GM11168 (cell line): ENCODE data around the gene TMEM45B.
"Not testable (repeated sequence)": the region's sequence is repeated elsewhere in the genome, so short reads cannot be mapped to it uniquely, and the experiment has no call there.

Experiments
- in situ Hi-C: fragments of 300-500 bp; cut with MboI; formaldehyde crosslinking; loops from one replicate; pipeline ENCODE4 v1.12.0; 2022; ENCODE audit warnings: low sequenced_read_pairs; ENCODE audit not compliant: unreplicated experiment

The TMEM45B gene

GRCh38 chr11:129846508-129847335, 31.1 kb downstream of the TMEM45B start:
- in situ Hi-C loops = no loop called here

GRCh38 chr11:129847361-129847760, 31.7 kb downstream of the TMEM45B start:
- in situ Hi-C loops = not testable (repeated sequence)

GRCh38 chr11:129849447-129850130, 33.9 kb downstream of the TMEM45B start:
- in situ Hi-C loops = no loop called here

- in situ Hi-C loops = no loop called here
Observed at GRCh38 chr11:129852125-129852740, 36.6 kb downstream of the TMEM45B start.

- in situ Hi-C loops = no loop called here
Observed at GRCh38 chr11:129853518-129854231, 38.0 kb downstream of the TMEM45B start.

GRCh38 chr11:129854232-129854805, 38.7 kb downstream of the TMEM45B start:
- in situ Hi-C loops = no loop called here

- in situ Hi-C loops = no loop called here
Observed at GRCh38 chr11:129855086-129855485, 39.4 kb downstream of the TMEM45B start.

- in situ Hi-C loops = no loop called here
Observed at GRCh38 chr11:129856036-129856435, 40.4 kb downstream of the TMEM45B start.

GRCh38 chr11:129861702-129862522, 46.3 kb downstream of the TMEM45B start:
- in situ Hi-C loops = no loop called here

GRCh38 chr11:129864811-129865210, 49.2 kb downstream of the TMEM45B start:
- in situ Hi-C loops = no loop called here

- in situ Hi-C loops = no loop called here
Observed at GRCh38 chr11:129865701-129866100, 50.1 kb downstream of the TMEM45B start.

GRCh38 chr11:129866311-129866710, 50.7 kb downstream of the TMEM45B start:
- in situ Hi-C loops = no loop called here

- in situ Hi-C loops = not testable (repeated sequence)
Observed at GRCh38 chr11:129868626-129869025, 53.0 kb downstream of the TMEM45B start.

- in situ Hi-C loops = no loop called here
Observed at GRCh38 chr11:129871914-129872313, 56.3 kb downstream of the TMEM45B start.

- in situ Hi-C loops = no loop called here
Observed at GRCh38 chr11:129880311-129880710, 64.7 kb downstream of the TMEM45B start.

- in situ Hi-C loops = no loop called here
Observed at GRCh38 chr11:129881570-129882170, 66.0 kb downstream of the TMEM45B start.

- in situ Hi-C loops = no loop called here
Observed at GRCh38 chr11:129884581-129884980, 68.9 kb downstream of the TMEM45B start.

- in situ Hi-C loops = no loop called here
Observed at GRCh38 chr11:129885381-129885780, 69.7 kb downstream of the TMEM45B start.

- in situ Hi-C loops = no loop called here
Observed at GRCh38 chr11:129888451-129888850, 72.8 kb downstream of the TMEM45B start.
